Common myeloid progenitor, CD34-positive (primary cell): ENCODE measurements around the gene NDUFA1.
"Not testable (repeated sequence)": the region's sequence is repeated elsewhere in the genome, so short reads cannot be mapped to it uniquely, and the experiment has no call there.

Experiments used
- CTCF ChIA-PET: fragments of 350-600 bp; sonication (Branson Sonifier 250); formaldehyde crosslinking; loops from one replicate; lab custom pipeline; 2021; ENCODE audit warnings: antibody characterized with exemption; lab: Charles Lee
- POLR2A ChIA-PET: fragments of 350-600 bp; sonication (Branson Sonifier 250); formaldehyde crosslinking; loops from one replicate; lab custom pipeline; 2021; ENCODE audit warnings: antibody characterized with exemption; lab: Charles Lee
- DNase-seq, 3 donors: peaks; one replicate each; pipeline versions ENCODE4 v3.0.0 to v3.0.0-alpha.2; 2013
- H3K27ac ChIP-seq, 2 experiments: 1 replicate in 1 of 2; 2 replicates in 1 of 2; pipeline ENCODE4 v1.7.0; 2013; ENCODE audit warnings: inconsistent platforms in 2 of 2, low read length in 2 of 2, mild to moderate bottlenecking in 2 of 2, low read depth in 1 of 2, moderate library complexity in 1 of 2; ENCODE audit not compliant: severe bottlenecking in 2 of 2, insufficient read depth in 1 of 2, poor library complexity in 1 of 2
- H3K27me3 ChIP-seq, 5 experiments: replicated peaks in 2 of 5; 1 replicate in 3 of 5; 2 replicates in 2 of 5; pipeline versions ENCODE4 v1.6.1 to v1.7.0; 2013; ENCODE audit warnings: low read length in 4 of 5, mild to moderate bottlenecking in 2 of 5, moderate library complexity in 2 of 5, inconsistent platforms in 1 of 5; ENCODE audit not compliant: insufficient read depth in 5 of 5, control insufficient read depth in 4 of 5
- H3K36me3 ChIP-seq, 4 experiments: 1 replicate in 2 of 4; 2 replicates in 2 of 4; pipeline versions ENCODE4 v1.6.1 to v1.7.0; 2013; ENCODE audit warnings: low read length in 3 of 4, control low read depth in 1 of 4, mild to moderate bottlenecking in 1 of 4; ENCODE audit not compliant: control insufficient read depth in 4 of 4, insufficient read depth in 4 of 4
- H3K4me1 ChIP-seq, 4 experiments: 1 replicate in 3 of 4; 2 replicates in 1 of 4; pipeline versions ENCODE4 v1.6.1 to v1.7.1; 2013; ENCODE audit warnings: low read length in 3 of 4, mild to moderate bottlenecking in 3 of 4, control low read depth in 1 of 4, inconsistent platforms in 1 of 4, moderate library complexity in 1 of 4; ENCODE audit not compliant: control insufficient read depth in 4 of 4, insufficient read depth in 4 of 4; ENCODE audit errors: control extremely low read depth in 1 of 4
- H3K4me3 ChIP-seq, 7 experiments: 1 replicate in 4 of 7; 2 replicates in 3 of 7; pipeline versions ENCODE4 v1.5.1 to v1.7.0; 2013; ENCODE audit warnings: mild to moderate bottlenecking in 7 of 7, low read length in 6 of 7, moderate library complexity in 6 of 7, inconsistent platforms in 2 of 7, low read depth in 2 of 7, control low read depth in 1 of 7; ENCODE audit not compliant: insufficient read depth in 4 of 7, control insufficient read depth in 1 of 7; ENCODE audit errors: extremely low read depth in 1 of 7
- H3K9me3 ChIP-seq, 5 experiments: 1 replicate in 4 of 5; 2 replicates in 1 of 5; pipeline versions ENCODE4 v1.6.1 to v1.7.1; 2013; ENCODE audit warnings: low read length in 4 of 5, mild to moderate bottlenecking in 2 of 5, inconsistent platforms in 1 of 5, low read depth in 1 of 5, moderate library complexity in 1 of 5; ENCODE audit not compliant: control insufficient read depth in 4 of 5, insufficient read depth in 2 of 5; ENCODE audit errors: control extremely low read depth in 1 of 5
- WGBS: methylation state at CpG from one replicate; pipeline ENCODE4 v1.1.5; 2013; ENCODE audit not compliant: insufficient coverage; 5-methylcytosine and 5-hydroxymethylcytosine counted together

The NDUFA1 gene

GRCh38 chrX:119900976-119901375, 29.3 kb downstream of the NDUFA1 start:
- H3K27ac ChIP-seq = no peak overlapping the region
- CTCF ChIA-PET = no interaction called here
- WGBS = no CpG with 5 or more reads among the region's 1 CpG
- POLR2A ChIA-PET = no interaction called here
- H3K4me1 ChIP-seq = peaks cover 0 to 3% (median 0%) of the 10 kb centered on the region in 4 experiments
- no peak overlapping the region for H3K4me3 ChIP-seq
- DNase-seq = no peak
- H3K9me3 ChIP-seq = no peaks in the 10 kb centered on the region
- H3K27me3 ChIP-seq = no peaks in the 10 kb centered on the region
- no peaks in the 10 kb centered on the region for H3K36me3 ChIP-seq

GRCh38 chrX:119916310-119916709, 44.7 kb downstream of the NDUFA1 start:
- Histone ChIP-seq H3K27me3 (no peaks in the 10 kb centered on the region), H3K4me1 (no peaks in the 10 kb centered on the region), H3K9me3 (no peaks in the 10 kb centered on the region), H3K4me3 (no peak overlapping the region), H3K36me3 (no peaks in the 10 kb centered on the region), H3K27ac (no peak overlapping the region)
- WGBS = 80% methylated on average over 3 of the region's 5 CpGs
- ChIA-PET POLR2A (no interaction called here), CTCF (no interaction called here)
- no peak for DNase-seq

- no peak overlapping the region for H3K4me3 ChIP-seq
- POLR2A ChIA-PET = no interaction called here
- CTCF ChIA-PET = no interaction called here
- no peak for DNase-seq
- no peaks in the 10 kb centered on the region for H3K27me3 ChIP-seq
- H3K36me3 ChIP-seq = no peaks in the 10 kb centered on the region
- H3K27ac ChIP-seq = no peak overlapping the region
- no peaks in the 10 kb centered on the region for H3K9me3 ChIP-seq
- WGBS = 86% methylated on average over 1 of the region's 2 CpGs
- no peaks in the 10 kb centered on the region for H3K4me1 ChIP-seq
Observed at GRCh38 chrX:119917877-119918276, 46.2 kb downstream of the NDUFA1 start.

GRCh38 chrX:119919835-119920585, 48.4 kb downstream of the NDUFA1 start:
- Histone ChIP-seq H3K4me3 (no peak overlapping the region), H3K27ac (no peak overlapping the region), H3K27me3 (no peaks in the 10 kb centered on the region), H3K4me1 (no peaks in the 10 kb centered on the region), H3K9me3 (no peaks in the 10 kb centered on the region), H3K36me3 (peaks cover 0 to 3% (median under 1%) of the 10 kb centered on the region in 4 experiments)
- no peak for DNase-seq
- WGBS = 94% methylated on average over 3 of the region's 5 CpGs
- ChIA-PET CTCF (no interaction called here), POLR2A (no interaction called here)

GRCh38 chrX:119922391-119922790, 50.8 kb downstream of the NDUFA1 start:
- H3K9me3 ChIP-seq, H3K27me3 ChIP-seq, H3K36me3 ChIP-seq, POLR2A ChIA-PET, DNase-seq, CTCF ChIA-PET, H3K27ac ChIP-seq, H3K4me3 ChIP-seq, H3K4me1 ChIP-seq: not testable (repeated sequence)
- WGBS = no CpG with 5 or more reads among the region's 7 CpGs
